IMR-90 (cell line): ENCODE data around the gene CALCOCO1. TPM values are rescaled to one million over a fixed set of nuclear protein-coding genes. Genes with fewer than 3 reads are reported as not detected.

Experiments
- ATAC-seq: fragments of 200-7000 bp; cut with Tn5 transposase; 2 replicates; pipeline ENCODE4 v1.9.1; 2020; ENCODE audit warnings: low read depth, mild to moderate bottlenecking, moderate library complexity
- BruUV-seq: library from RNA; stranded (reverse); fragments of 400-500 nt; replicated peaks from 2 replicates; lab custom pipeline; 2021; lab: Mats Ljungman, UMichigan
- CTCF ChIA-PET: fragments of 300-600 bp; formaldehyde crosslinking; extraction: SDS; loops from one replicate; lab custom pipeline; 2021; ENCODE audit warnings: antibody characterized with exemption; lab: Yijun Ruan, JAX
- POLR2A ChIA-PET: fragments of 300-600 bp; sonication (Branson Sonifier 250); formaldehyde crosslinking; loops from one replicate; lab custom pipeline; 2022; ENCODE audit warnings: antibody characterized with exemption; ENCODE audit not compliant: unreplicated experiment; lab: Charles Lee
- DNase-seq: peaks from one replicate; pipeline ENCODE4 v3.0.0; 2013
- H2AFZ ChIP-seq: replicated peaks from 2 replicates; pipeline ENCODE3; 2013; ENCODE audit warnings: low read length, mild to moderate bottlenecking; ENCODE audit not compliant: poor library complexity
- H2AK5ac ChIP-seq: 2 replicates; pipeline ENCODE4 v1.6.1; 2013; ENCODE audit warnings: low read depth, low read length, inconsistent platforms
- H2AK9ac ChIP-seq: replicated peaks from 2 replicates; pipeline ENCODE3; 2013; ENCODE audit warnings: mild to moderate bottlenecking, low read depth, low read length, moderate library complexity; ENCODE audit not compliant: poor library complexity
- H2BK120ac ChIP-seq: 2 replicates; pipeline ENCODE4 v1.6.1; 2013; ENCODE audit warnings: low read depth, low read length, inconsistent platforms
- H2BK15ac ChIP-seq: 3 replicates; pipeline ENCODE4 v1.6.1; 2013; ENCODE audit warnings: low read depth, low read length, inconsistent platforms
- H2BK20ac ChIP-seq: 2 replicates; pipeline ENCODE4 v1.6.1; 2013; ENCODE audit warnings: low read depth, mild to moderate bottlenecking, inconsistent platforms, low read length, moderate library complexity
- H2BK5ac ChIP-seq: 2 replicates; pipeline ENCODE4 v1.6.1; 2013; ENCODE audit warnings: mild to moderate bottlenecking, low read depth, low read length, inconsistent platforms; ENCODE audit not compliant: poor library complexity, severe bottlenecking
- H3K14ac ChIP-seq: replicated peaks from 2 replicates; pipeline ENCODE4 v1.6.1; 2013; ENCODE audit warnings: low read depth, low read length, inconsistent platforms
- H3K18ac ChIP-seq: 2 replicates; pipeline ENCODE4 v1.6.1; 2013; ENCODE audit warnings: low read depth, low read length, control low read depth
- H3K23ac ChIP-seq: 2 replicates; pipeline ENCODE4 v1.6.1; 2013; ENCODE audit warnings: low read depth, low read length, inconsistent platforms
- H3K27ac ChIP-seq: 2 replicates; pipeline ENCODE4 v1.5.1; 2013; ENCODE audit warnings: mild to moderate bottlenecking, control low read depth, low read length; ENCODE audit not compliant: insufficient read depth
- H3K27me3 ChIP-seq: 2 replicates; pipeline ENCODE4 v1.6.1; 2013; ENCODE audit warnings: low read length; ENCODE audit not compliant: control insufficient read depth, insufficient read depth
- H3K36me3 ChIP-seq: 2 replicates; pipeline ENCODE4 v1.6.1; 2013; ENCODE audit warnings: low read length, mixed read lengths; ENCODE audit not compliant: control insufficient read depth, insufficient read depth
- H3K4ac ChIP-seq: 2 replicates; pipeline ENCODE4 v1.6.1; 2013; ENCODE audit warnings: low read depth, low read length, inconsistent platforms
- H3K4me1 ChIP-seq: 2 replicates; pipeline ENCODE4 v1.6.1; 2013; ENCODE audit warnings: low read length, mixed read lengths; ENCODE audit not compliant: control insufficient read depth, insufficient read depth
- H3K4me2 ChIP-seq: 2 replicates; pipeline ENCODE4 v1.6.1; 2013; ENCODE audit warnings: low read depth, mild to moderate bottlenecking, control low read depth, low read length, moderate library complexity
- H3K4me3 ChIP-seq: 2 replicates; pipeline ENCODE4 v1.5.1; 2013; ENCODE audit warnings: low read depth, mild to moderate bottlenecking, control low read depth, low read length, moderate library complexity; ENCODE audit not compliant: insufficient read depth
- H3K56ac ChIP-seq: 2 replicates; pipeline ENCODE4 v1.6.1; 2013; ENCODE audit warnings: low read length, inconsistent platforms; ENCODE audit not compliant: insufficient read depth; ENCODE audit errors: extremely low read depth
- H3K79me1 ChIP-seq, 2 experiments: 2 replicates each; pipeline ENCODE4 v1.6.1; 2013; ENCODE audit warnings: low read length in 2 of 2, inconsistent platforms in 1 of 2, low read depth in 1 of 2
- H3K9ac ChIP-seq: 2 replicates; pipeline ENCODE4 v1.6.1; 2013; ENCODE audit warnings: low read depth, low read length, control low read depth
- H3K9me1 ChIP-seq: 2 replicates; pipeline ENCODE4 v1.6.1; 2013; ENCODE audit warnings: low read length, inconsistent platforms; ENCODE audit not compliant: insufficient read depth
- H3K9me3 ChIP-seq: 2 replicates; pipeline ENCODE4 v1.6.1; 2013; ENCODE audit warnings: low read length; ENCODE audit not compliant: control insufficient read depth, insufficient read depth
- H4K20me1 ChIP-seq: 2 replicates; pipeline ENCODE4 v1.6.1; 2013; ENCODE audit warnings: low read length, inconsistent platforms; ENCODE audit not compliant: insufficient read depth
- H4K5ac ChIP-seq: 2 replicates; pipeline ENCODE4 v1.6.1; 2013; ENCODE audit warnings: mild to moderate bottlenecking, low read depth, low read length, control low read depth
- H4K8ac ChIP-seq, 2 experiments: 2 replicates each; pipeline ENCODE4 v1.6.1; 2013; ENCODE audit warnings: low read depth in 2 of 2, low read length in 2 of 2, control low read depth in 1 of 2, inconsistent platforms in 1 of 2
- H4K91ac ChIP-seq: 2 replicates; pipeline ENCODE4 v1.6.1; 2013; ENCODE audit warnings: low read depth, low read length, inconsistent platforms; ENCODE audit not compliant: insufficient read depth
- ELK1 ChIP-seq: fragments of 150-350 bp; IDR thresholded peaks from 2 replicates; pipeline ENCODE4 v1.6.1; 2016; ENCODE audit warnings: low read depth, mild to moderate bottlenecking, low read length, moderate library complexity, borderline replicate concordance
- MAFK ChIP-seq: IDR thresholded peaks from 2 replicates; pipeline ENCODE4 v1.6.1; 2012; ENCODE audit warnings: low read depth, low read length, improper control_type of control experiment
- MAZ ChIP-seq: IDR thresholded peaks from 2 replicates; pipeline ENCODE4 v1.6.1; 2012; ENCODE audit warnings: low read depth, mild to moderate bottlenecking, low read length, improper control_type of control experiment, moderate library complexity, borderline replicate concordance
- MXI1 ChIP-seq: IDR thresholded peaks from 2 replicates; pipeline ENCODE4 v1.6.1; 2012; ENCODE audit warnings: low read depth, mild to moderate bottlenecking, low read length, moderate library complexity, borderline replicate concordance
- NFE2L2 ChIP-seq: fragments of 150-350 bp; IDR thresholded peaks from 2 replicates; pipeline ENCODE4 v1.6.1; 2016; ENCODE audit warnings: low read depth, mild to moderate bottlenecking, low read length
- RAD21 ChIP-seq: IDR thresholded peaks from 2 replicates; pipeline ENCODE4 v1.6.1; 2012; ENCODE audit warnings: low read length, improper control_type of control experiment
- WGBS, 2 experiments: methylation state at CpG; one replicate each; pipeline versions ENCODE4 v1.1.5 to v1.1.7; 2013; ENCODE audit warnings: missing lambda C conversion rate in 2 of 2; ENCODE audit not compliant: insufficient read length in 1 of 2; ENCODE audit errors: extremely low coverage in 2 of 2; 5-methylcytosine and 5-hydroxymethylcytosine counted together
- dilution Hi-C: fragments of 300-500 bp; cut with HindIII; formaldehyde crosslinking; loops from one replicate; pipeline ENCODE4 v1.14.3; 2018; ENCODE audit warnings: low sequenced_read_pairs; ENCODE audit not compliant: unreplicated experiment
- in situ Hi-C: fragments of 300-500 bp; cut with MboI; formaldehyde crosslinking; loops from 3 replicates; pipeline ENCODE4 v1.14.3; 2019; ENCODE audit warnings: low sequenced_read_pairs, inconsistent platforms, mixed read lengths
- intact Hi-C: fragments of 100-400 bp; cut with micrococcal nuclease; formaldehyde crosslinking; loops from 2 replicates; pipeline ENCODE4 v1.10.0; 2022
- polyA plus RNA-seq, 3 experiments: library from polyadenylated mRNA; depleted of rRNA; stranded (reverse); fragments of >200 nt; gene quantifications; 2 replicates each; pipeline ENCODE4 v1.2.3, GENCODE V29; 2012; ENCODE audit warnings: low replicate concordance in 1 of 3
- total RNA-seq: library from RNA; depleted of rRNA; stranded (reverse); fragments of >200 nt; gene quantifications from 2 replicates; pipeline ENCODE4 v1.2.3, GENCODE V29; 2012

Gene CALCOCO1
- total and polyA plus RNA-seq, 2 of the 4 experiments (the other 2 are of a cell fraction) = 156 to 169 TPM

GRCh38 chr12:53737093-53737808 lies 10.0 kb upstream of the CALCOCO1 start:
- H3K9me1 ChIP-seq = no peaks in the 10 kb centered on the region; the same call in 1 of the 2 replicates
- no peak overlapping the region for H2AK5ac ChIP-seq
- no peak overlapping the region for H3K4me2 ChIP-seq
- H4K8ac ChIP-seq = no peak overlapping the region
- DNase-seq (no peak), ATAC-seq (no peak)
- H3K4me1 ChIP-seq = no peaks in the 10 kb centered on the region
- no peak overlapping the region for H2AK9ac ChIP-seq
- no peak overlapping the region for H3K9ac ChIP-seq
- ChIA-PET CTCF (interaction anchor here (2.0 kb wide), 1 partner anchor 9 kb away, joined by 10 read pairs; no protein-coding TSS in a partner anchor), POLR2A (interaction anchor here (0.5 to 0.6 kb wide), 2 partner anchors 9 to 249 kb away, joined by 3 to 4 read pairs; no protein-coding TSS in a partner anchor)
- no peak overlapping the region for H2BK20ac ChIP-seq
- H3K9me3 ChIP-seq = 0 out of 2 replicates have a peak, but pooled peaks cover 2% of the 10 kb centered on the region
- WGBS, 2 experiments = 63% methylated on average over 4 of the region's 14 CpGs; no CpG with 5 or more reads in 1 of the 2 experiments
- no peak overlapping the region for H4K5ac ChIP-seq
- H2BK5ac ChIP-seq = no peak overlapping the region
- H3K27ac ChIP-seq = no peak overlapping the region
- no peak overlapping the region for H2AFZ ChIP-seq
- H3K18ac ChIP-seq = no peak overlapping the region
- intact Hi-C loops (no loop called here), in situ Hi-C loops (no loop called here), dilution Hi-C loops (no loop called here)
- H4K91ac ChIP-seq = no peak overlapping the region
- no peaks in the 10 kb centered on the region for H3K36me3 ChIP-seq
- BruUV-seq = no TSS peak
- H3K27me3 ChIP-seq = peaks cover 75% of the 10 kb centered on the region
- no peak overlapping the region for H2BK15ac ChIP-seq
- H3K4ac ChIP-seq = no peak overlapping the region
- no peak overlapping the region for H3K56ac ChIP-seq
- TF ChIP-seq MAFK (no peak), NFE2L2 (no peak), MAZ (no peak), ELK1 (no peak), RAD21 (no peak), MXI1 (no peak)
- H3K23ac ChIP-seq = no peak overlapping the region
- no peaks in the 10 kb centered on the region for H4K20me1 ChIP-seq
- H3K4me3 ChIP-seq = no peak overlapping the region
- H3K14ac ChIP-seq = no peak overlapping the region
- H3K79me1 ChIP-seq = no peaks in the 10 kb centered on the region
- no peak overlapping the region for H2BK120ac ChIP-seq
